CD14-positive monocyte (primary cell): ENCODE measurements around the gene CTNNA2. TPM values are rescaled to one million over a fixed set of nuclear protein-coding genes. Genes with fewer than 3 reads are reported as not detected.

Experiments used
- DNase-seq, 3 donors: peaks; one replicate each; pipeline ENCODE4 v3.0.0-alpha.2; 2011 to 2022
- H2AFZ ChIP-seq: 2 replicates; pipeline ENCODE4 v1.6.0; 2012; ENCODE audit warnings: mild to moderate bottlenecking, low read depth, low read length, inconsistent platforms; ENCODE audit not compliant: insufficient read depth, poor library complexity, severe bottlenecking
- H3K27ac ChIP-seq, 2 donors: 1 replicate in 1 of 2; 2 replicates in 1 of 2; pipeline ENCODE4 v1.5.1; 2012 to 2013; ENCODE audit warnings: low read length in 2 of 2, control low read depth in 1 of 2, inconsistent platforms in 1 of 2, low read depth in 1 of 2, mild to moderate bottlenecking in 1 of 2
- H3K27me3 ChIP-seq, 2 donors: one replicate each; pipeline versions ENCODE4 v1.6.0 to v1.6.1; 2011 to 2013; ENCODE audit warnings: low read length in 2 of 2; ENCODE audit not compliant: control insufficient read depth in 2 of 2, insufficient read depth in 2 of 2
- H3K36me3 ChIP-seq, 2 donors: replicated peaks in 1 of 2; 1 replicate in 1 of 2; 2 replicates in 1 of 2; pipeline versions ENCODE4 v1.5.1 to v1.6.1; 2012 to 2013; ENCODE audit warnings: low read length in 2 of 2, control low read depth in 1 of 2, inconsistent platforms in 1 of 2, mild to moderate bottlenecking in 1 of 2; ENCODE audit not compliant: insufficient read depth in 2 of 2, control insufficient read depth in 1 of 2
- H3K4me1 ChIP-seq, 2 donors: 1 replicate in 1 of 2; 2 replicates in 1 of 2; pipeline versions ENCODE4 v1.5.1 to v1.6.1; 2012 to 2013; ENCODE audit warnings: low read length in 2 of 2, control low read depth in 1 of 2, inconsistent platforms in 1 of 2, mild to moderate bottlenecking in 1 of 2, moderate library complexity in 1 of 2; ENCODE audit not compliant: insufficient read depth in 2 of 2, control insufficient read depth in 1 of 2
- H3K4me2 ChIP-seq: replicated peaks from 2 replicates; pipeline ENCODE3; 2012; ENCODE audit warnings: low read length, moderate library complexity, mild to moderate bottlenecking; ENCODE audit not compliant: poor library complexity, severe bottlenecking; ENCODE audit errors: extremely low read depth
- H3K4me3 ChIP-seq, 3 experiments: fragments of 200-600 bp in 1 of 3; sonication (generic) in 1 of 3; replicated peaks in 1 of 3; 1 replicate in 2 of 3; 2 replicates in 1 of 3; pipeline ENCODE4 v1.5.1; 2011 to 2013; ENCODE audit warnings: low read length in 3 of 3, mild to moderate bottlenecking in 3 of 3, control low read depth in 2 of 3, low read depth in 2 of 3, inconsistent platforms in 1 of 3, moderate library complexity in 1 of 3
- H3K79me2 ChIP-seq: 2 replicates; pipeline ENCODE4 v1.6.0; 2012; ENCODE audit warnings: mild to moderate bottlenecking, control low read depth, inconsistent platforms, low read length, moderate library complexity; ENCODE audit not compliant: insufficient read depth
- H3K9ac ChIP-seq: 2 replicates; pipeline ENCODE4 v1.6.0; 2017; ENCODE audit warnings: low read length, mild to moderate bottlenecking; ENCODE audit not compliant: insufficient read depth, poor library complexity, severe bottlenecking
- H3K9me3 ChIP-seq, 2 donors: replicated peaks in 1 of 2; 1 replicate in 1 of 2; 2 replicates in 1 of 2; pipeline versions ENCODE4 v1.5.1 to v1.6.1; 2012 to 2013; ENCODE audit warnings: low read length in 2 of 2, control low read depth in 1 of 2; ENCODE audit not compliant: control insufficient read depth in 1 of 2, insufficient read depth in 1 of 2
- H4K20me1 ChIP-seq: 2 replicates; pipeline ENCODE4 v1.6.0; 2012; ENCODE audit warnings: mild to moderate bottlenecking, low read length, control low read depth, moderate library complexity; ENCODE audit not compliant: insufficient read depth
- H3K27ac Mint-ChIP-seq, 7 donors: one replicate each; pipeline ENCODE4 v1.8.0; 2020; ENCODE audit warnings: mild to moderate bottlenecking in 7 of 7, mixed read lengths in 7 of 7, moderate library complexity in 6 of 7, inconsistent platforms in 2 of 7
- H3K27me3 Mint-ChIP-seq, 3 donors: one replicate each; pipeline ENCODE4 v1.8.0; 2021 to 2022; ENCODE audit warnings: low read depth in 3 of 3, mild to moderate bottlenecking in 3 of 3, mixed read lengths in 3 of 3, moderate library complexity in 3 of 3, inconsistent platforms in 1 of 3
- H3K36me3 Mint-ChIP-seq, 2 donors: one replicate each; pipeline ENCODE4 v1.8.0; 2020; ENCODE audit warnings: mixed read lengths in 2 of 2, inconsistent platforms in 1 of 2, mild to moderate bottlenecking in 1 of 2
- H3K4me1 Mint-ChIP-seq: one replicate; pipeline ENCODE4 v1.8.0; 2020; ENCODE audit warnings: mild to moderate bottlenecking, mixed read lengths
- H3K4me3 Mint-ChIP-seq, 2 donors: one replicate each; pipeline ENCODE4 v1.8.0; 2020; ENCODE audit warnings: mild to moderate bottlenecking in 2 of 2, mixed read lengths in 2 of 2, moderate library complexity in 1 of 2
- H3K9me3 Mint-ChIP-seq, 7 donors: one replicate each; pipeline ENCODE4 v1.8.0; 2020 to 2022; ENCODE audit warnings: mixed read lengths in 7 of 7, mild to moderate bottlenecking in 6 of 7, moderate library complexity in 6 of 7, inconsistent platforms in 2 of 7
- CTCF ChIP-seq: fragments of 200-600 bp; IDR thresholded peaks from one replicate; pipeline ENCODE4 v1.8.0; 2022; ENCODE audit warnings: antibody characterized with exemption, mild to moderate bottlenecking
- WGBS: methylation state at CpG from one replicate; pipeline ENCODE4 v1.1.5; 2013; ENCODE audit warnings: missing lambda C conversion rate; ENCODE audit not compliant: insufficient coverage; 5-methylcytosine and 5-hydroxymethylcytosine counted together
- intact Hi-C, 2 donors: fragments of 100-400 bp; cut with micrococcal nuclease; formaldehyde crosslinking; loops; one replicate each; pipeline versions ENCODE4 v1.15.0 to v1.15.1; 2023
- polyA plus RNA-seq, 3 donors: library from polyadenylated mRNA; depleted of rRNA in 1 of 3; unstranded in 2 of 3; stranded (reverse) in 1 of 3; fragments of 300-500 nt in 2 of 3; fragments of >200 nt in 1 of 3; fragmentation: Illumina TruSeq in 2 of 3; gene quantifications; 1 replicate in 2 of 3; 2 replicates in 1 of 3; pipeline ENCODE4 v1.2.3, GENCODE V29; 2012 to 2021

Gene CTNNA2
- polyA plus RNA-seq, 3 donors, result not detected

GRCh38 chr2:80040226-80040625 is 527.4 kb downstream of the CTNNA2 start:
- H3K4me1 Mint-ChIP-seq, result no peaks in the 10 kb centered on the region
- Histone ChIP-seq H3K27me3 (no peaks in the 10 kb centered on the region), H3K9ac (no peak overlapping the region), H3K4me3 (no peak overlapping the region), H3K9me3 (no peaks in the 10 kb centered on the region), H3K4me1 (no peaks in the 10 kb centered on the region), H3K4me2 (no peak overlapping the region), H4K20me1 (no peaks in the 10 kb centered on the region), H3K36me3 (no peaks in the 10 kb centered on the region), H3K79me2 (no peaks in the 10 kb centered on the region), H2AFZ (no peak overlapping the region), H3K27ac (no peak overlapping the region)
- intact Hi-C loops, result no loop called here
- peaks cover 0 to 3% (median 0%) of the 10 kb centered on the region in 7 donors for H3K9me3 Mint-ChIP-seq
- no peaks in the 10 kb centered on the region for H3K36me3 Mint-ChIP-seq
- no peak for TF ChIP-seq CTCF
- 100% methylated on average over 1 of the region's 2 CpGs for WGBS
- no peak for DNase-seq
- H3K4me3 Mint-ChIP-seq, result no peak overlapping the region
- H3K27ac Mint-ChIP-seq, result no peak overlapping the region
- peaks cover 0 to 3% (median 2%) of the 10 kb centered on the region in 3 donors for H3K27me3 Mint-ChIP-seq

DNA sequence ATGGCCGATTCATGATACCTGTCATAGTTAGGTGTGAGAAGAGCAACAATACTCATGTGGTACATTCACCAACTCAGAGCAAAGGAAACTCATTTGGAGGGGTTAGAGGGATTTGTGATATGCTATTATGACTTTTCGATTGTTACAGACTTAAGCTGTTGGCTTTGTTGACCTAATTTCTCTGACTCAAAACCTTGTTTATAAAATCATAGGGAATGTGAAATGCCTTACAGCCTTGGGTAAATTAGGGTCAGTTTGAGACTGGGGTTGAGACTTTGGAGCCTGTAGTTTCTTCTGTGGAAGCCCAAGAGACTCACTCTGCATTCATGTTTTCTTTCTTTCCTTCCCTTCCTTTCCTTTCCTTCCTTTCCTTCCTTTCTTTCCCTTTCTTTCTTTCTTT is 529.8 kb downstream of the CTNNA2 start:
- H3K79me2 ChIP-seq, result no peaks in the 10 kb centered on the region
- no peak overlapping the region for H3K4me3 Mint-ChIP-seq

More for the DNA sequence above, 529.8 kb downstream of the CTNNA2 start:
- Histone ChIP-seq H3K9ac (no peak overlapping the region), H2AFZ (no peak overlapping the region), H3K27ac (no peak overlapping the region), H3K27me3 (no peaks in the 10 kb centered on the region), H4K20me1 (no peaks in the 10 kb centered on the region), H3K4me3 (no peak overlapping the region), H3K4me1 (no peaks in the 10 kb centered on the region), H3K4me2 (no peak overlapping the region), H3K9me3 (no peaks in the 10 kb centered on the region), H3K36me3 (no peaks in the 10 kb centered on the region)
- no CpG with 5 or more reads among the region's 2 CpGs for WGBS
- H3K4me1 Mint-ChIP-seq, result no peaks in the 10 kb centered on the region
- no peak for DNase-seq
- H3K36me3 Mint-ChIP-seq, result no peaks in the 10 kb centered on the region
- no peak overlapping the region for H3K27ac Mint-ChIP-seq
- peaks cover 0 to 3% (median 0%) of the 10 kb centered on the region in 3 donors for H3K27me3 Mint-ChIP-seq
- intact Hi-C loops, result no loop called here
- H3K9me3 Mint-ChIP-seq, result peaks cover 0 to 3% (median 0%) of the 10 kb centered on the region in 7 donors
- TF ChIP-seq CTCF, result no peak
